Retinal pigment epithelial cell (primary cell): Measurements from ENCODE around the gene TSPAN5.

ENCODE experiments used
- DNase-seq: peaks from one replicate; pipeline ENCODE4 v3.0.0-alpha.2; 2010; ENCODE audit warnings: low read depth
- H3K4me3 ChIP-seq: 2 replicates; pipeline ENCODE4 v1.5.1; 2011; ENCODE audit warnings: mild to moderate bottlenecking, low read length, control low read depth, moderate library complexity
- TF ChIP-seq, protein P1 (sequence below): conservative IDR thresholded peaks from 2 replicates; pipeline ENCODE4 v1.5.1; 2011; ENCODE audit warnings: low read depth, low read length, control low read depth, inconsistent platforms

TSPAN5 gene

DNA sequence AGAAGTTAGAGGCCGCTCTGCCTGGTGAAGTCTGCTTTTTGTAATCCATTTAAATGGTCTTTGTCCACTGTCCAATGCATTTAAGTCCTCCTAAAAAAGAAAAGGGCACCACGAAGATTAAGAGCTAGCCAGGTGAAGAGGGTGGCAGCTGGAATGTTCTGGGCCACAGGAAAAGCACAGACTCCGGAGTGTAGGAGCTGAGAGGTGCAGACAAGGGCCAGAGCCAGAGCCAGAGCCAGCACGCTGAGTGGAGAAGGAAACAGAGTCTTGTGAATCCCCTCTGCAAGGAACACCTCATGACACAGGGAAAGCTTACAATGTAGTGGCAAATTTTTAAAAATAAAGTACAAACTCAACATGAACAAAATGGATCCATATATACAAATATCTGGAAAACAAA lies 83.6 kb downstream of the TSPAN5 start:
- no peak overlapping the region for H3K4me3 ChIP-seq
- TF ChIP-seq, protein P1, sequence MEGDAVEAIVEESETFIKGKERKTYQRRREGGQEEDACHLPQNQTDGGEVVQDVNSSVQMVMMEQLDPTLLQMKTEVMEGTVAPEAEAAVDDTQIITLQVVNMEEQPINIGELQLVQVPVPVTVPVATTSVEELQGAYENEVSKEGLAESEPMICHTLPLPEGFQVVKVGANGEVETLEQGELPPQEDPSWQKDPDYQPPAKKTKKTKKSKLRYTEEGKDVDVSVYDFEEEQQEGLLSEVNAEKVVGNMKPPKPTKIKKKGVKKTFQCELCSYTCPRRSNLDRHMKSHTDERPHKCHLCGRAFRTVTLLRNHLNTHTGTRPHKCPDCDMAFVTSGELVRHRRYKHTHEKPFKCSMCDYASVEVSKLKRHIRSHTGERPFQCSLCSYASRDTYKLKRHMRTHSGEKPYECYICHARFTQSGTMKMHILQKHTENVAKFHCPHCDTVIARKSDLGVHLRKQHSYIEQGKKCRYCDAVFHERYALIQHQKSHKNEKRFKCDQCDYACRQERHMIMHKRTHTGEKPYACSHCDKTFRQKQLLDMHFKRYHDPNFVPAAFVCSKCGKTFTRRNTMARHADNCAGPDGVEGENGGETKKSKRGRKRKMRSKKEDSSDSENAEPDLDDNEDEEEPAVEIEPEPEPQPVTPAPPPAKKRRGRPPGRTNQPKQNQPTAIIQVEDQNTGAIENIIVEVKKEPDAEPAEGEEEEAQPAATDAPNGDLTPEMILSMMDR = no peak
- DNase-seq = no peak

DNA sequence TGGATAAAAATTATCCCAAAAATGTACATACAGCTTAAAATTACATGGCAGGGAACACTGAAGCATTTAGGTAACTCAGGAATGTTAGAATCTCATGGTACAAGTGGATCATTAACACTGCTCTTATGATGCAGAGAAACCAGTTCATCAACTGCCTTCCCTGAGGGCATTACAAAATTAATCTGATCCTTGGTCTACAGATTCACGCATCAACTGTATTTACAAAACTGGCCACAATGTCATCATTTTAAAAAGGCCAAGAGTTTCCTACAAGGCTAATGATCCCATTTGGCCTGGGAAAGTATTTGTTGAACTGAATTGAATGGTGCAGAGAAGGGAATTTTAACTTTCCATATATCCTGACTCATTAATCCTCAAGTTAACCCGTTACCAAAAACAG lies 84.6 kb downstream of the TSPAN5 start:
- no peak overlapping the region for H3K4me3 ChIP-seq
- TF ChIP-seq, protein P1 = no peak
- DNase-seq = no peak

GRCh38 chr4:98572697-98573096 lies 85.7 kb downstream of the TSPAN5 start:
- H3K4me3 ChIP-seq = no peak overlapping the region
- DNase-seq = no peak
- TF ChIP-seq, protein P1 = no peak

GRCh38 chr4:98571161-98571786 lies 87.1 kb downstream of the TSPAN5 start:
- H3K4me3 ChIP-seq = no peak overlapping the region
- no peak for DNase-seq
- TF ChIP-seq, protein P1 = no peak

- DNase-seq = no peak
- no peak overlapping the region for H3K4me3 ChIP-seq
- TF ChIP-seq, protein P1 = no peak
These were observed 88.1 kb downstream of the TSPAN5 start for GRCh38 chr4:98570151-98570797.

GRCh38 chr4:98568941-98569663 lies 89.3 kb downstream of the TSPAN5 start:
- TF ChIP-seq, protein P1 = no peak
- H3K4me3 ChIP-seq = no peak overlapping the region
- DNase-seq = no peak

DNA sequence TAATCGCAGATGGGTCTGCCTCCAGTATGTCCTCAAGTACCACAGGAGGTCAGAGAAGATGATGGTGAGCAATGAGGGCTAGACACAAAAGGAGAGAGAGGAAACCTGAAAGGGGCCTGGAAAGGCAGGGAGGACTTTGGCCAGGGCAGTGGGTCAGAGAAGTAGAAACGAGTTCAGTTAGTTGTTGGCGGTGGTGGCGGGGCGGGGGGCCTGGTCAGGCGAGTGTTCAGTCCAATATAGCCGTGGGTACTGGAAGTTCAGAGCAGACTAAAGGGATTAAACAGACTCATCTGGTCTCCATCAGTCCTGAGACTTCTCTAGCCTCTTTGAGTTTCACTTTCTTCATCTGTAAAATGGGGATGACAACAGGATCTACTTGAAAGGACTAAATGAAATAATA lies 90.8 kb downstream of the TSPAN5 start:
- no peak overlapping the region for H3K4me3 ChIP-seq
- no peak for DNase-seq
- TF ChIP-seq, protein P1 = no peak
